Fibroblast of mammary gland (primary cell): ENCODE measurements around the gene PAGE1.

ENCODE experiments used
- DNase-seq: peaks from one replicate; pipeline ENCODE4 v3.0.0-alpha.2; 2010; ENCODE audit warnings: low read depth
- H3K4me3 ChIP-seq: 2 replicates; pipeline ENCODE4 v1.5.1; 2011; ENCODE audit warnings: low read depth, mild to moderate bottlenecking, low read length, moderate library complexity; ENCODE audit not compliant: control insufficient read depth
- CTCF ChIP-seq: conservative IDR thresholded peaks from 2 replicates; pipeline ENCODE4 v1.5.1; 2011; ENCODE audit warnings: low read depth, low read length, inconsistent platforms; ENCODE audit not compliant: control insufficient read depth, insufficient read depth

PAGE1 gene

GRCh38 chrX:49712577-49712976, 16.8 kb upstream of the PAGE1 start:
- DNase-seq: no peak
- H3K4me3 ChIP-seq: no peak overlapping the region
- TF ChIP-seq CTCF: no peak

- DNase-seq: no peak
- TF ChIP-seq CTCF: no peak
- H3K4me3 ChIP-seq: no peak overlapping the region
Observed at GRCh38 chrX:49710744-49711319, 15.0 kb upstream of the PAGE1 start.

GRCh38 chrX:49704691-49705404, 9.1 kb upstream of the PAGE1 start:
- DNase-seq: no peak

GRCh38 chrX:49701933-49702332, 6.1 kb upstream of the PAGE1 start:
- DNase-seq: no peak
- H3K4me3 ChIP-seq: no peak overlapping the region
- TF ChIP-seq CTCF: no peak

More at GRCh38 chrX:49704691-49705404, 9.1 kb upstream of the PAGE1 start:
- TF ChIP-seq CTCF: no peak
- H3K4me3 ChIP-seq: no peak overlapping the region

GRCh38 chrX:49701323-49701722, 5.5 kb upstream of the PAGE1 start:
- H3K4me3 ChIP-seq: no peak overlapping the region
- TF ChIP-seq CTCF: no peak
- no peak for DNase-seq

- no peak for DNase-seq
- no peak for TF ChIP-seq CTCF
- H3K4me3 ChIP-seq: no peak overlapping the region
Observed at GRCh38 chrX:49675075-49675719, 20.6 kb downstream of the PAGE1 start.
